HG02763 (cell line): Measurements from ENCODE around the gene ATG16L1.

ENCODE experiments used
- ATAC-seq: cut with Tn5 transposase; IDR thresholded peaks from one replicate; pipeline ENCODE4 v1.9.1; 2021; ENCODE audit warnings: mild to moderate bottlenecking, moderate library complexity; ENCODE audit not compliant: unreplicated experiment

ATG16L1 gene

GRCh38 chr2:233288663-233289062, 37.2 kb downstream of the ATG16L1 start:
- no peak for ATAC-seq

GRCh38 chr2:233289648-233290047, 38.2 kb downstream of the ATG16L1 start:
- ATAC-seq, result no peak

- no peak for ATAC-seq
Measured at GRCh38 chr2:233290051-233290845, 38.8 kb downstream of the ATG16L1 start.

GRCh38 chr2:233295891-233296290, 44.4 kb downstream of the ATG16L1 start:
- ATAC-seq, result no peak

- ATAC-seq, result no peak
Measured at GRCh38 chr2:233297076-233297475, 45.6 kb downstream of the ATG16L1 start.

GRCh38 chr2:233300401-233300800, 48.9 kb downstream of the ATG16L1 start:
- ATAC-seq, result no peak

- no peak for ATAC-seq
Measured at GRCh38 chr2:233301248-233301647, 49.8 kb downstream of the ATG16L1 start.

GRCh38 chr2:233301811-233302210, 50.3 kb downstream of the ATG16L1 start:
- no peak for ATAC-seq

GRCh38 chr2:233303252-233303651, 51.8 kb downstream of the ATG16L1 start:
- ATAC-seq, result no peak

GRCh38 chr2:233307565-233307964, 56.1 kb downstream of the ATG16L1 start, which contains the start of gene SAG:
Gene SAG (plus strand): TSS chr2:233307816. CDS start chr2:233309190, 1,374 bp downstream.
- no peak for ATAC-seq

GRCh38 chr2:233311241-233311926, 59.9 kb downstream of the ATG16L1 start:
- no peak for ATAC-seq

- ATAC-seq, result no peak
Measured at GRCh38 chr2:233312874-233313273, 61.4 kb downstream of the ATG16L1 start.

- ATAC-seq, result no peak
Measured at GRCh38 chr2:233314180-233314925, 62.9 kb downstream of the ATG16L1 start.

- ATAC-seq, result no peak
Measured at GRCh38 chr2:233317196-233317943, 65.9 kb downstream of the ATG16L1 start.

- no peak for ATAC-seq
Measured at GRCh38 chr2:233319256-233319655, 67.8 kb downstream of the ATG16L1 start.

GRCh38 chr2:233320470-233320869, 69.0 kb downstream of the ATG16L1 start:
- ATAC-seq, result no peak

- ATAC-seq, result no peak
Measured at GRCh38 chr2:233321166-233321565, 69.7 kb downstream of the ATG16L1 start.

GRCh38 chr2:233323851-233324250, 72.4 kb downstream of the ATG16L1 start:
- ATAC-seq, result no peak

GRCh38 chr2:233325256-233325655, 73.8 kb downstream of the ATG16L1 start:
- no peak for ATAC-seq

- no peak for ATAC-seq
Measured at GRCh38 chr2:233325814-233326213, 74.3 kb downstream of the ATG16L1 start.

GRCh38 chr2:233326500-233326899, 75.0 kb downstream of the ATG16L1 start:
- no peak for ATAC-seq
